HepG2 (cell line): Measurements from ENCODE around the gene FAM72D.
"Not testable (repeated sequence)": the region's sequence is repeated elsewhere in the genome, so short reads cannot be mapped to it uniquely, and the experiment has no call there.

Experiments used
- CTCF ChIP-seq: sonication (generic); formaldehyde crosslinking; IDR thresholded peaks from 2 replicates; pipeline ENCODE4 v1.5.0; 2020; ENCODE audit warnings: mild to moderate bottlenecking, missing genetic modification reagents, moderate library complexity
- EHMT2 ChIP-seq: fragments of 200-600 bp; sonication (generic); IDR thresholded peaks from 2 replicates; pipeline ENCODE4 v1.7.0; 2017; ENCODE audit warnings: antibody characterized with exemption, low read depth, low read length, borderline replicate concordance
- IKZF5 ChIP-seq: IDR thresholded peaks from 2 replicates; pipeline ENCODE4 v1.6.1; 2018; ENCODE audit warnings: missing genetic modification reagents, mild to moderate bottlenecking, missing compliant biosample characterization
- MAX ChIP-seq: IDR thresholded peaks from 2 replicates; pipeline ENCODE4 v1.6.1; 2012; ENCODE audit warnings: inconsistent platforms
- PRDM15 ChIP-seq: sonication (generic); formaldehyde crosslinking; IDR thresholded peaks from 2 replicates; pipeline ENCODE4 v1.4.0; 2020; ENCODE audit warnings: missing genetic modification reagents
- SMAD9 ChIP-seq: sonication (generic); formaldehyde crosslinking; IDR thresholded peaks from 2 replicates; pipeline ENCODE4 v1.5.1; 2020; ENCODE audit warnings: mild to moderate bottlenecking, missing genetic modification reagents
- ZHX1 ChIP-seq: sonication (generic); formaldehyde crosslinking; IDR thresholded peaks from 2 replicates; pipeline ENCODE4 v1.8.1; 2022; ENCODE audit warnings: low read depth, mild to moderate bottlenecking, missing genetic modification reagents
- ZNF274 ChIP-seq: sonication (generic); formaldehyde crosslinking; IDR thresholded peaks from 2 replicates; pipeline ENCODE4 v1.5.1; 2020; ENCODE audit warnings: mild to moderate bottlenecking, missing genetic modification reagents

GRCh38 chr1:145128697-145129469 is 33.1 kb downstream of the FAM72D start:
- TF ChIP-seq EHMT2; MAX; ZNF274 (CRISPR knock-in tag); ZHX1 (CRISPR knock-in tag); CTCF; SMAD9 (CRISPR knock-in tag); PRDM15 (CRISPR knock-in tag); IKZF5: not testable (repeated sequence)
